A549 (cell line): ENCODE results near the gene FAM76A. TPM values are rescaled to one million over a fixed set of nuclear protein-coding genes. Genes with fewer than 3 reads are reported as not detected.

Experiments
- polyA plus RNA-seq, 4 experiments: library from polyadenylated mRNA; depleted of rRNA in 3 of 4; stranded (reverse); fragments of >200 nt; fragmentation: RNase III in 1 of 4; extraction: RNeasy Plus Mini Kit Qiagen cat#74134 plus additional on column Dnase treatment in 1 of 4; gene quantifications; 2 replicates in 3 of 4; 3 replicates in 1 of 4; pipeline ENCODE4 v1.2.3, GENCODE V29; 2011 to 2017
- small RNA-seq, 6 experiments: library from RNA; depleted of rRNA; stranded (forward); fragments of <200 nt; gene quantifications; one replicate each; pipeline ENCODE3, GENCODE V24; 2012

The FAM76A gene
- polyA plus RNA-seq, 2 of the 4 experiments (the other 2 are of a cell fraction), result 4.8 to 6.5 TPM

Small RNAs within 50 kb of the gene (small RNA-seq; reads per million reads assigned to genes)
- 0 to 9.0 (median 0) reads per million in 6 experiments for gene AL020997.2
- 0 reads per million in 6 experiments for gene RNU6-424P

Other genes with a start within 250 kb of the FAM76A start
- 40.8 and 44.9 TPM in 2 replicates for gene WASF2, start 235.8 kb upstream of the FAM76A start, polyA plus RNA-seq (2011; rRNA removed)
- 22.7 to 23.4 TPM (median 23.4 TPM) in 3 replicates for gene WASF2, start 235.8 kb upstream of the FAM76A start, polyA plus RNA-seq (2017; fragmentation: RNase III; extraction: RNeasy Plus Mini Kit Qiagen cat#74134 plus additional on column Dnase treatment)
- gene AHDC1, start 121.8 kb upstream of the FAM76A start, polyA plus RNA-seq (2011; rRNA removed), result 1.3 and 2.6 TPM in 2 replicates
- gene AHDC1, start 121.8 kb upstream of the FAM76A start, polyA plus RNA-seq (2017; fragmentation: RNase III; extraction: RNeasy Plus Mini Kit Qiagen cat#74134 plus additional on column Dnase treatment), result 9.8 to 11.5 TPM (median 10.0 TPM) in 3 replicates
- gene FGR, start 90.8 kb upstream of the FAM76A start, polyA plus RNA-seq (2011; rRNA removed), result not detected in 2 replicates
- not detected in 3 replicates for gene FGR, start 90.8 kb upstream of the FAM76A start, polyA plus RNA-seq (2017; fragmentation: RNase III; extraction: RNeasy Plus Mini Kit Qiagen cat#74134 plus additional on column Dnase treatment)
- gene IFI6, start 53.8 kb upstream of the FAM76A start, polyA plus RNA-seq (2011; rRNA removed), result 5.3 and 6.3 TPM in 2 replicates
- 8.2 to 12.3 TPM (median 8.8 TPM) in 3 replicates for gene IFI6, start 53.8 kb upstream of the FAM76A start, polyA plus RNA-seq (2017; fragmentation: RNase III; extraction: RNeasy Plus Mini Kit Qiagen cat#74134 plus additional on column Dnase treatment)
- 12.8 and 14.6 TPM in 2 replicates for gene STX12, start 47.3 kb downstream of the FAM76A start, polyA plus RNA-seq (2011; rRNA removed)
- gene STX12, start 47.3 kb downstream of the FAM76A start, polyA plus RNA-seq (2017; fragmentation: RNase III; extraction: RNeasy Plus Mini Kit Qiagen cat#74134 plus additional on column Dnase treatment), result 10.3 to 13.6 TPM (median 11.9 TPM) in 3 replicates
- gene PPP1R8, start 104.8 kb downstream of the FAM76A start, polyA plus RNA-seq (2011; rRNA removed), result 42.0 and 43.9 TPM in 2 replicates
- gene PPP1R8, start 104.8 kb downstream of the FAM76A start, polyA plus RNA-seq (2017; fragmentation: RNase III; extraction: RNeasy Plus Mini Kit Qiagen cat#74134 plus additional on column Dnase treatment), result 33.4 to 35.0 TPM (median 34.0 TPM) in 3 replicates
- 0.81 and 0.95 TPM in 2 replicates for gene THEMIS2, start 146.6 kb downstream of the FAM76A start, polyA plus RNA-seq (2011; rRNA removed)
- 0.46 to 0.69 TPM (median 0.58 TPM) in 3 replicates for gene THEMIS2, start 146.6 kb downstream of the FAM76A start, polyA plus RNA-seq (2017; fragmentation: RNase III; extraction: RNeasy Plus Mini Kit Qiagen cat#74134 plus additional on column Dnase treatment)
- gene RPA2, start 188.6 kb downstream of the FAM76A start, polyA plus RNA-seq (2011; rRNA removed), result 38.9 and 42.4 TPM in 2 replicates
- gene RPA2, start 188.6 kb downstream of the FAM76A start, polyA plus RNA-seq (2017; fragmentation: RNase III; extraction: RNeasy Plus Mini Kit Qiagen cat#74134 plus additional on column Dnase treatment), result 38.5 to 41.0 TPM (median 39.5 TPM) in 3 replicates
- gene SMPDL3B, start 209.0 kb downstream of the FAM76A start, polyA plus RNA-seq (2011; rRNA removed), result 4.0 and 5.3 TPM in 2 replicates
- 1.5 to 1.8 TPM (median 1.7 TPM) in 3 replicates for gene SMPDL3B, start 209.0 kb downstream of the FAM76A start, polyA plus RNA-seq (2017; fragmentation: RNase III; extraction: RNeasy Plus Mini Kit Qiagen cat#74134 plus additional on column Dnase treatment)
- gene XKR8, start 234.0 kb downstream of the FAM76A start, polyA plus RNA-seq (2011; rRNA removed), result 3.3 and 4.2 TPM in 2 replicates
- 3.3 to 3.5 TPM (median 3.5 TPM) in 3 replicates for gene XKR8, start 234.0 kb downstream of the FAM76A start, polyA plus RNA-seq (2017; fragmentation: RNase III; extraction: RNeasy Plus Mini Kit Qiagen cat#74134 plus additional on column Dnase treatment)